ENCODE measurements around the gene DIAPH1.

GRCh38 chr5:141662028-141662427 lies 43.2 kb upstream of the DIAPH1 start:
- TF ChIP-seq, protein P1, sequence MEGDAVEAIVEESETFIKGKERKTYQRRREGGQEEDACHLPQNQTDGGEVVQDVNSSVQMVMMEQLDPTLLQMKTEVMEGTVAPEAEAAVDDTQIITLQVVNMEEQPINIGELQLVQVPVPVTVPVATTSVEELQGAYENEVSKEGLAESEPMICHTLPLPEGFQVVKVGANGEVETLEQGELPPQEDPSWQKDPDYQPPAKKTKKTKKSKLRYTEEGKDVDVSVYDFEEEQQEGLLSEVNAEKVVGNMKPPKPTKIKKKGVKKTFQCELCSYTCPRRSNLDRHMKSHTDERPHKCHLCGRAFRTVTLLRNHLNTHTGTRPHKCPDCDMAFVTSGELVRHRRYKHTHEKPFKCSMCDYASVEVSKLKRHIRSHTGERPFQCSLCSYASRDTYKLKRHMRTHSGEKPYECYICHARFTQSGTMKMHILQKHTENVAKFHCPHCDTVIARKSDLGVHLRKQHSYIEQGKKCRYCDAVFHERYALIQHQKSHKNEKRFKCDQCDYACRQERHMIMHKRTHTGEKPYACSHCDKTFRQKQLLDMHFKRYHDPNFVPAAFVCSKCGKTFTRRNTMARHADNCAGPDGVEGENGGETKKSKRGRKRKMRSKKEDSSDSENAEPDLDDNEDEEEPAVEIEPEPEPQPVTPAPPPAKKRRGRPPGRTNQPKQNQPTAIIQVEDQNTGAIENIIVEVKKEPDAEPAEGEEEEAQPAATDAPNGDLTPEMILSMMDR (IDR thresholded peaks at IDR 0.05): no peak
- no peak for TF ChIP-seq POLR2A (IDR thresholded peaks at IDR 0.05)
